GM10248 (cell line): ENCODE measurements around the gene ONECUT3.
"Not testable (repeated sequence)": the region's sequence is repeated elsewhere in the genome, so short reads cannot be mapped to it uniquely, and the experiment has no call there.

Experiments used
- CTCF ChIA-PET: fragments of 300-600 bp; sonication (Branson Sonifier 250); formaldehyde crosslinking; extraction: SDS; loops from one replicate; lab custom pipeline; 2021; ENCODE audit warnings: antibody characterized with exemption; lab: Yijun Ruan, JAX
- POLR2A ChIA-PET: fragments of 350-650 bp; sonication (Branson Sonifier 250); formaldehyde crosslinking; extraction: SDS; loops from one replicate; lab custom pipeline; 2020; ENCODE audit warnings: antibody characterized with exemption; lab: Yijun Ruan, JAX
- DNase-seq: peaks from one replicate; pipeline ENCODE4 v3.0.0; 2012; ENCODE audit errors: extremely low spot score
- TF ChIP-seq, protein P1 (sequence below): IDR thresholded peaks from 2 replicates; pipeline ENCODE4 v1.5.1; 2012; ENCODE audit warnings: mild to moderate bottlenecking, low read depth; ENCODE audit errors: extremely low read depth, missing control alignments, control extremely low read depth

Gene ONECUT3

DNA sequence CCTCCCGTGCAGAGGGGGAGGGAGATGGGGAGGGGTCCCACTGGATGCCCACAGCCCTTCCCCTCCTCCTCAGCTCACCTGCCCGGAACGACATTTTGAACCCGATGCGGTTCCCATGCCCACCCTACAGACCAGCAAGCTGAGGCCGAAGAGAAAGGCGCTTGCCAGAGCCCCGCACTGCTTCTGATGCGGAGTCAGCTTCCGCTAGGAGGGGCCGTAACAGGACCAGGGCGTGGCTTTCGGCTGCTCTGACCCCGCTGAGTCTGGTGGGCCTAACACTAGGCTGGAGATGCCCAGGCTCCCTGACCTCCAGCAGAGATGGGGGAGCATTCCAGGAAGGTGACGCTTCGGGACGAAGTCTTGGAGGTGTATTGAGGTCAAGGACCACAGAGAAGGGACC is 6.7 kb downstream of the ONECUT3 start:
- TF ChIP-seq, protein P1, sequence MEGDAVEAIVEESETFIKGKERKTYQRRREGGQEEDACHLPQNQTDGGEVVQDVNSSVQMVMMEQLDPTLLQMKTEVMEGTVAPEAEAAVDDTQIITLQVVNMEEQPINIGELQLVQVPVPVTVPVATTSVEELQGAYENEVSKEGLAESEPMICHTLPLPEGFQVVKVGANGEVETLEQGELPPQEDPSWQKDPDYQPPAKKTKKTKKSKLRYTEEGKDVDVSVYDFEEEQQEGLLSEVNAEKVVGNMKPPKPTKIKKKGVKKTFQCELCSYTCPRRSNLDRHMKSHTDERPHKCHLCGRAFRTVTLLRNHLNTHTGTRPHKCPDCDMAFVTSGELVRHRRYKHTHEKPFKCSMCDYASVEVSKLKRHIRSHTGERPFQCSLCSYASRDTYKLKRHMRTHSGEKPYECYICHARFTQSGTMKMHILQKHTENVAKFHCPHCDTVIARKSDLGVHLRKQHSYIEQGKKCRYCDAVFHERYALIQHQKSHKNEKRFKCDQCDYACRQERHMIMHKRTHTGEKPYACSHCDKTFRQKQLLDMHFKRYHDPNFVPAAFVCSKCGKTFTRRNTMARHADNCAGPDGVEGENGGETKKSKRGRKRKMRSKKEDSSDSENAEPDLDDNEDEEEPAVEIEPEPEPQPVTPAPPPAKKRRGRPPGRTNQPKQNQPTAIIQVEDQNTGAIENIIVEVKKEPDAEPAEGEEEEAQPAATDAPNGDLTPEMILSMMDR, result no peak
- POLR2A ChIA-PET, result no interaction called here
- DNase-seq, result no peak
- CTCF ChIA-PET, result interaction anchor here (1.0 to 2.3 kb wide), 2 partner anchors 78 to 88 kb away, joined by 3 to 7 read pairs; no protein-coding TSS in a partner anchor

DNA sequence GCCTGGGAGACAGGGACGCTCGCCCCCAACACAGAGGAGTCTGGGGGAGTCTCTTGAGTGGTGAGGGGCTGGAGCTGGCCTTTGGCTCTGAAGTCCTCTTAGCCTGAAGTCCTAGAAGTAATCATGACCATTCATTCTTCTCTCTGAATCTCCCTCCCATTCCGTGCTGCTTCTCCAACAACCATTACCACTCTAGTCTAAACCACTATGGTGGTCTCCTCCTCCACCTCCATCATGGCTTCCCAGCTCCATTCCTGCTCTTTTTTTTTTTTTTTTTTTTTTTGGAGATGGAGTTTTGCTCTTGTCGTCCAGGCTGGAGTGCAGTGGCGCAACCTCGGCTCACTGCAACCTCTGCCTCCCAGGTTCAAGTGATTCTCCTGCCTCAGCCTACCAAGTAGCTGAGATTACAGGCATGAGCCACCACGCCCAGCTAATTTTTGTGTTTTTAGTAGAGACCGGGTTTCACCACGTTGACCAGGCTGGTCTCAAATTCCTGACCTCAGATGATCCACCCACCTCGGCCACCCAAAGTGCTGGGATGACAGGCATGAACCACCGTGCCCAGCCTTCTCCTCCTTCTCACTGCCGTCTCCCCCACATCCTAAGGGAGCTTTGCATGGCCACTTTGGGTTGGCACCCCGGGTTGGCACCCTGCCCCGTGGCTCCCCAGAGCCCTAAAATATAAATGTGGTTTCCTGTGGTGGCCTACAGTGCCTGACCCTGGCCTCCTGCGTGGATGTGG is 7.7 kb downstream of the ONECUT3 start:
- POLR2A ChIA-PET, DNase-seq: not testable (repeated sequence)
- CTCF ChIA-PET, result interaction anchor here (2.3 kb wide), 1 partner anchor 77 kb away, joined by 7 read pairs; no protein-coding TSS in a partner anchor

DNA sequence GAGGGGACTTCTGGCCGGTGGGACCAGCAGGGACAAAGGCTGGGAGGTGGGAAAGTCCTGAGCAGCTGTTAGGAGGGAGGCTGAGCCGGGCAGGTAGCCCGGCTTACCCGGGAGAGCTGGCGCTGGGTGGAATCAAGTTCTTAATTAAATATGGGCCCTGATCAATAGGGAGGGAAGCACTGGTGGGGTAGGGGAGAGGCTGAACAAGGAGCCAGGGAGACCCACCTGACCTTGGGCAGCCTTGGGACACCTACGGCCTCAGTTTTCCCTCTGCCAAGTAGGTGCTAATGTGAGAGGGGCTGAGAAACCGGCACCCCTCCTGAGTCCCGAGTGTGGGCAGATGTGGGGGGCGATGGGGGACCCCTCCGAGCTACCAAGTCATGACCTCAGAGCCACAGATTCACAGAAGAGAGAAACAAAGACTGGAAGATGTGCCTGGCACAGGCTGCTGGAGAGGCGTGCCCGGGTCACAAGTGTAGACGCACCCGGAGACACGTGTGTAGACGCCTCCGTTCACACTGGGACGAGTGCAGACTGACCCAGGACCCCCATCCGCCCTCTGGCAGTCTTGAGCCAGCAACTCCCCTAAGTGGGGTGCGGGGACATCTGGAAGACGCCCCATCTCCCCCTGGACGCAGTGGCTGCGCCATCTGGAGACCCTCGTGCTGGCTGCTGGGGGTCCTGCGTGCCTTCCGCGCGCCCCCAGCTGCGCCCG is 8.4 kb downstream of the ONECUT3 start:
- CTCF ChIA-PET, result interaction anchor here (2.3 kb wide), 1 partner anchor 76 kb away, joined by 7 read pairs; no protein-coding TSS in a partner anchor
- no peak for DNase-seq
- POLR2A ChIA-PET, result no interaction called here
- TF ChIP-seq, protein P1, result no peak

DNA sequence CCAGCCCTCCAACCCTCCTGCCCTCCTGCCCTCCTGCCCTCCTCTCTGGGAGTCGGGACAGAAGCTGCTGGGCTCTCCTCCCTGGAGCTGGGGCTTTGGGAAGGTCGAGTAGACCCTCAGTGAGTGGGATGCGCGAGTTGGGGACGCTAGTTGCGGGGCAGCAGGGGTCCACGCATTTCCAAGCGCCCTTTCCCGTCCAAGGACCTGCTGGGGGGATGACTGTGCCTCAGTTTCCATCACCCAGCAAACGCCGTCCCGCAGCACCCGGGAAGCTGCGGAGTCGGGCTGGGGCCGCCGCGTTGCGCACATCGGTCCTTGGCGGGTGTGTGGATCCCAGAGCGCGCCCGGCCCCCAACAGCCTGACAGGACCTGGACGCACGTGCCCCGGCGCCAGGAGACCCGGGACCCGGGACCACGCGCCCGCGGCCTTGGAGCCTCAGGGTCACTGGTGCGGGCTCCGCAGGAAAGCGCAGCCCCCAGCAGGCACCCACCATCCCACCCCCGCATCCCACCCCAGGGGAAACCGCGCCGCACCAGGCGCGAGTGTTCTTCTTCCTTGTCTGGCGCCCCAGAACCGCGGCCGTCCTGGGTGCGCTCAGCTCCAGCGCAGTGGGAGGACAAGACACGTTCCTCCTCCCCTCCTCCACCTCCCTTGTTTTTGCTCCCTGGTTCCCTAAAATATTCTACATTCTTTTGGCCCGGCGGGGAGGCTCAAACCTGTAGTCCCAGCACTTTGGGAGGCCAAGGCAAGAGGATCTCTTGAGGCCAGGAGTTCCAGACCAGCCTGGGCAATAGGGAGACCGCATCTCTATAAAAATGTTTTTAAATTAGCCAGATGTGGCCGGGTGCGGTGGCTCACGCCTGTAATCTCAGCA is 9.2 kb downstream of the ONECUT3 start:
- no peak for DNase-seq
- ChIA-PET CTCF (interaction anchor here (2.3 kb wide), 1 partner anchor 75 kb away, joined by 7 read pairs; no protein-coding TSS in a partner anchor), POLR2A (no interaction called here)
- TF ChIP-seq, protein P1, result no peak

DNA sequence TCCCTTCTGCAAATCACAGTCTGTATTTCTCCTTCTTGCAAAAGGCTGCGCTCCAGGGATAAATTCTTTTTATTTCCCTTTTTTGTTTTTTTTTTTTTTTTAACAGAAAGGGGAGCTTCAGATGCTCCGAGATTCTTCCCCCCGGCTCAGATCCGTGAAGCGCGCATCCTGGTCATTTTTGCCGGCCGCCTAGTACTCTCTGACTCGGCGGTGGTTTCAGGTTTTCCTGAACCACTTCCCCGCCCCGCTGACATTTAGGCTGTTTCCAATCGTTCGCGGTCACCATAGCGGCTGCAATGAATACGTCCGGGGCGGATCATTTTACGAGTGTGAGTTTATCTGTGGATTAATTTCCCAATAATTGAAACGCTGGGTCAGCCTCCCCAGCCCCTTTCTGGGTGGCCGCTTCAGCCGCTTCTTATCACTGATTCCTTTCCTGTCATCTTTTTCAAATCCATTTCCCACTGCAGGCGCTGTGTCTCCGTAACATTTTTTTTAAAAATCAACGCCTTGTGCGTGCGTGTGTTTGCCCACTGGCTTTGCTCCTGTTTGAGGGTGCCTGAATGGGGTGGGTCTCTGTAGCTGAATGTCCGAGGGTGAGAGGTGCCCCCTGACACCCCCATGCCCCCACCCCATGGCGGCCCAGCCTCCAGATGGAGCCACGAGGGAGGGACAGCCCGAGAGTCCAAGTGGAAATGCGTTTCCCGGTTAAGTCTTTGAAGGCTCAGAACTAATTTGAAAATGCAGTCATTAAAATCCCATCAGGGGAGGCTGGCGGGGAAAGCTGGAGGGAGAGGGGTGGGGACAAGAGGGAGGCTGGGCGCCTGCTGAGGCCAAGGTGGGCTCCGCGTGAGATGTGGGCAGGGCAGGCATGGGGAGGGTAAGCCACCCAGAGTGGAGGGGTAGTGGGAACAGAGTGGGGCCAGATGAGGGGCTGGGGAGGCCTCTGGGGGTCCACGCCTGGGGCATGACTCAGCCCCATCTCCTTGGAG is 10.6 kb downstream of the ONECUT3 start:
- TF ChIP-seq, protein P1, result no peak
- POLR2A ChIA-PET, result no interaction called here
- CTCF ChIA-PET, result interaction anchor here (2.0 to 3.1 kb wide), 2 partner anchors 9 to 217 kb away, joined by 7 to 17 read pairs; no protein-coding TSS in a partner anchor
- DNase-seq, result no peak

DNA sequence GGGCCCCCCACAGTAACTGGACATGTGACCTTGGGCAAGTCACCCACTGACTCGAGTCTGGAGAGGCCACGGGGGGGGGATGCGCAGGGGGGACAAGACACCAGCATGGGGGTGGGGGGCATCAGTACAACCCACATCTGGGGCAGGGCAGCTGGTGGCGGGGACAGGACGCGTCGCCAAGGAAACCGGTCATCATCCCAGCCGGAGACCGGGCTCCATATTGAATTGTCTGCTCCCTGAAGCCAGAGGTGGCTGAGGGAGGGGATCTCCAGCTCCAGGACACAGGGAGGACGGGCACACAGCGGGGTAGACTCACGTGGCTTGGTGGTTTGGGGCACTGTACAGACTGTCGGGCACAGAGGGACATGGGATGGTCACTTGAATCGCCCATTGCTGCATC is 11.4 kb downstream of the ONECUT3 start:
- DNase-seq, result no peak
- CTCF ChIA-PET, result interaction anchor here (1.2 to 3.1 kb wide), 3 partner anchors 10 to 217 kb away, joined by 3 to 17 read pairs (median 7); no protein-coding TSS in a partner anchor
- POLR2A ChIA-PET, result no interaction called here
- TF ChIP-seq, protein P1, result no peak
